CD4-positive, alpha-beta T cell (primary cell): ENCODE measurements around the gene SAMD14. TPM values are rescaled to one million over a fixed set of nuclear protein-coding genes. Genes with fewer than 3 reads are reported as not detected.

Experiments
- ATAC-seq: fragments of 200-7000 bp; cut with Tn5 transposase; one replicate; pipeline ENCODE4 v1.10.0; 2022; ENCODE audit warnings: mild to moderate bottlenecking; ENCODE audit not compliant: poor library complexity
- CTCF ChIA-PET: fragments of 350-600 bp; sonication (Branson Sonifier 250); formaldehyde crosslinking; loops from one replicate; lab custom pipeline; 2021; ENCODE audit warnings: antibody characterized with exemption, inconsistent platforms; lab: Charles Lee
- POLR2A ChIA-PET: fragments of 350-600 bp; sonication (Branson Sonifier 250); formaldehyde crosslinking; loops from one replicate; lab custom pipeline; 2021; ENCODE audit warnings: antibody characterized with exemption, inconsistent platforms; lab: Charles Lee
- DNase-seq, 14 experiments: peaks; one replicate each; pipeline ENCODE4 v3.0.0-alpha.2; 2013 to 2020; ENCODE audit warnings: mixed read lengths in 2 of 14
- H3K27ac ChIP-seq, 2 donors: one replicate each; pipeline versions ENCODE4 v1.5.1 to v1.7.0; 2013; ENCODE audit warnings: low read length in 2 of 2, low read depth in 1 of 2, mild to moderate bottlenecking in 1 of 2
- H3K27me3 ChIP-seq, 2 experiments: 1 replicate in 1 of 2; 2 replicates in 1 of 2; pipeline versions ENCODE4 v1.6.1 to v1.7.0; 2013; ENCODE audit warnings: low read length in 2 of 2, control low read depth in 1 of 2, mild to moderate bottlenecking in 1 of 2, moderate library complexity in 1 of 2; ENCODE audit not compliant: insufficient read depth in 2 of 2, control insufficient read depth in 1 of 2
- H3K36me3 ChIP-seq: one replicate; pipeline ENCODE4 v1.6.1; 2013; ENCODE audit warnings: low read length, control low read depth; ENCODE audit not compliant: insufficient read depth
- H3K4me1 ChIP-seq: one replicate; pipeline ENCODE4 v1.6.1; 2013; ENCODE audit warnings: low read length, control low read depth; ENCODE audit not compliant: insufficient read depth
- H3K4me3 ChIP-seq: one replicate; pipeline ENCODE4 v1.5.1; 2013; ENCODE audit warnings: mild to moderate bottlenecking, low read length, moderate library complexity
- H3K9me3 ChIP-seq, 2 experiments: 1 replicate in 1 of 2; 2 replicates in 1 of 2; pipeline versions ENCODE4 v1.6.1 to v1.7.0; 2013; ENCODE audit warnings: low read length in 2 of 2, mild to moderate bottlenecking in 2 of 2, control low read depth in 1 of 2, moderate library complexity in 1 of 2; ENCODE audit not compliant: control insufficient read depth in 1 of 2, insufficient read depth in 1 of 2
- H3K27ac Mint-ChIP-seq: one replicate; pipeline ENCODE4 v1.8.0; 2020; ENCODE audit warnings: mixed read lengths
- H3K27me3 Mint-ChIP-seq: one replicate; pipeline ENCODE4 v1.8.0; 2021; ENCODE audit warnings: mixed read lengths
- H3K36me3 Mint-ChIP-seq: one replicate; pipeline ENCODE4 v1.8.0; 2021; ENCODE audit warnings: low read depth, mixed read lengths
- H3K4me1 Mint-ChIP-seq: one replicate; pipeline ENCODE4 v1.8.0; 2021; ENCODE audit warnings: low read depth, mixed read lengths
- H3K4me3 Mint-ChIP-seq: one replicate; pipeline ENCODE4 v1.8.0; 2020; ENCODE audit warnings: mild to moderate bottlenecking, mixed read lengths
- H3K9me3 Mint-ChIP-seq: one replicate; pipeline ENCODE4 v1.8.0; 2020; ENCODE audit warnings: mixed read lengths
- CTCF ChIP-seq: fragments of 200-600 bp; IDR thresholded peaks from one replicate; pipeline ENCODE4 v1.8.0; 2022; ENCODE audit warnings: antibody characterized with exemption, mild to moderate bottlenecking
- intact Hi-C, 2 experiments: fragments of 100-400 bp; cut with DNase I in 1 of 2; cut with micrococcal nuclease in 1 of 2; formaldehyde crosslinking; loops; one replicate each; pipeline versions ENCODE4 v1.15.1 to v1.9.0; 2023 to 2025; cut with DNase I, micrococcal nuclease
- total RNA-seq, 174 experiments: library from RNA in 2 of 174; stranded (reverse) in 2 of 174; gene quantifications; one replicate each; pipeline ENCODE4 v1.2.3 and lab custom pipeline; 2021 to 2026

SAMD14 gene
- total RNA-seq, 2 experiments from 2014 or later = 0.33 to 0.53 TPM

- no peaks in the 10 kb centered on the region for H3K4me1 Mint-ChIP-seq
- Histone ChIP-seq H3K27me3 (no peaks in the 10 kb centered on the region), H3K36me3 (peaks cover 3% of the 10 kb centered on the region), H3K4me3 (no peak overlapping the region), H3K4me1 (no peaks in the 10 kb centered on the region), H3K9me3 (peaks cover 0 to 8% of the 10 kb centered on the region in 2 experiments), H3K27ac (no peak overlapping the region)
- H3K27me3 Mint-ChIP-seq = no peaks in the 10 kb centered on the region
- ATAC-seq = no peak
- TF ChIP-seq CTCF = no peak
- ChIA-PET CTCF (no interaction called here), POLR2A (no interaction called here)
- no peak overlapping the region for H3K4me3 Mint-ChIP-seq
- H3K9me3 Mint-ChIP-seq = no peaks in the 10 kb centered on the region
- no peak overlapping the region for H3K27ac Mint-ChIP-seq
- intact Hi-C loops = no loop called here
- H3K36me3 Mint-ChIP-seq = peaks cover 13% of the 10 kb centered on the region
- no peak for DNase-seq
Measured at GRCh38 chr17:50071692-50072091, 58.3 kb downstream of the SAMD14 start.

- peaks cover 3% of the 10 kb centered on the region for H3K36me3 ChIP-seq
- Mint-ChIP-seq H3K27ac (no peak overlapping the region), H3K4me1 (no peaks in the 10 kb centered on the region), H3K36me3 (peaks cover 13% of the 10 kb centered on the region), H3K4me3 (no peak overlapping the region), H3K27me3 (no peaks in the 10 kb centered on the region), H3K9me3 (no peaks in the 10 kb centered on the region)
- ChIA-PET POLR2A (no interaction called here), CTCF (no interaction called here)
- H3K4me1 ChIP-seq = no peaks in the 10 kb centered on the region
- no peaks in the 10 kb centered on the region for H3K27me3 ChIP-seq
- TF ChIP-seq CTCF = no peak
- DNase-seq (no peak), ATAC-seq (no peak)
- H3K27ac ChIP-seq = no peak overlapping the region
- no peak overlapping the region for H3K4me3 ChIP-seq
- intact Hi-C loops = no loop called here
- H3K9me3 ChIP-seq = peaks cover 0 to 8% of the 10 kb centered on the region in 2 experiments
Measured at GRCh38 chr17:50070908-50071680, 58.9 kb downstream of the SAMD14 start.

GRCh38 chr17:50067996-50068395 lies 62.0 kb downstream of the SAMD14 start:
- Mint-ChIP-seq H3K4me1 (no peaks in the 10 kb centered on the region), H3K4me3 (no peak overlapping the region), H3K27ac (no peak overlapping the region), H3K36me3 (peaks cover 18% of the 10 kb centered on the region), H3K27me3 (no peaks in the 10 kb centered on the region), H3K9me3 (no peaks in the 10 kb centered on the region)
- no peak for TF ChIP-seq CTCF
- H3K9me3 ChIP-seq = peaks cover 0 to 8% of the 10 kb centered on the region in 2 experiments
- DNase-seq (no peak), ATAC-seq (no peak)
- POLR2A ChIA-PET = interaction anchor here (1.4 kb wide), 1 partner anchor 11 kb away, joined by 5 read pairs; the partner anchor contains the start of gene ITGA3
- CTCF ChIA-PET = interaction anchor here (0.9 kb wide), 1 partner anchor 20 kb away, joined by 5 read pairs; no protein-coding TSS in a partner anchor
- H3K36me3 ChIP-seq = peaks cover 3% of the 10 kb centered on the region
- no peak overlapping the region for H3K27ac ChIP-seq
- intact Hi-C loops = no loop called here
- H3K4me1 ChIP-seq = no peaks in the 10 kb centered on the region
- no peak overlapping the region for H3K4me3 ChIP-seq
- no peaks in the 10 kb centered on the region for H3K27me3 ChIP-seq
